HEK293 (cell line): ENCODE results near the gene ACADSB.
A peak's percentile ranks its signal among the peaks of the same experiment; 100 is the strongest.

Experiments
- OSR2 ChIP-seq: fragments of 450-650 bp; formaldehyde crosslinking; IDR thresholded peaks from 2 replicates; pipeline ENCODE4 v1.5.1; 2016; ENCODE audit warnings: missing biosample characterization, missing genetic modification characterization
- ZBTB17 ChIP-seq: fragments of 450-650 bp; formaldehyde crosslinking; IDR thresholded peaks from 2 replicates; pipeline ENCODE4 v1.5.1; 2016; ENCODE audit warnings: missing biosample characterization, missing genetic modification characterization
- ZNF146 ChIP-seq: fragments of 450-650 bp; formaldehyde crosslinking; IDR thresholded peaks from 2 replicates; pipeline ENCODE4 v1.5.1; 2016; ENCODE audit warnings: missing biosample characterization, missing genetic modification characterization
- ZNF174 ChIP-seq: fragments of 450-650 bp; formaldehyde crosslinking; IDR thresholded peaks from 2 replicates; pipeline ENCODE4 v1.5.0; 2017; ENCODE audit warnings: missing biosample characterization, mild to moderate bottlenecking, missing genetic modification characterization
- ZNF19 ChIP-seq: fragments of 450-650 bp; formaldehyde crosslinking; IDR thresholded peaks from 2 replicates; pipeline ENCODE4; 2016; ENCODE audit warnings: missing biosample characterization, missing genetic modification characterization, low read depth
- ZNF501 ChIP-seq: fragments of 450-650 bp; formaldehyde crosslinking; IDR thresholded peaks from 2 replicates; pipeline ENCODE4 v1.5.1; 2016; ENCODE audit warnings: missing biosample characterization, missing genetic modification characterization
- ZNF654 ChIP-seq: fragments of 450-650 bp; formaldehyde crosslinking; IDR thresholded peaks from 2 replicates; pipeline ENCODE4 v1.5.1; 2016; ENCODE audit warnings: low read depth, missing biosample characterization, missing genetic modification characterization
- ZNF776 ChIP-seq: fragments of 450-650 bp; formaldehyde crosslinking; IDR thresholded peaks from 2 replicates; pipeline ENCODE4 v1.5.0; 2017; ENCODE audit warnings: missing biosample characterization, missing genetic modification characterization, borderline replicate concordance
- ZNF777 ChIP-seq: fragments of 450-650 bp; formaldehyde crosslinking; IDR thresholded peaks from 2 replicates; pipeline ENCODE4 v1.5.1; 2017; ENCODE audit warnings: missing biosample characterization, missing genetic modification characterization, borderline replicate concordance
- ZXDB ChIP-seq: fragments of 450-650 bp; formaldehyde crosslinking; IDR thresholded peaks from 2 replicates; pipeline ENCODE4 v1.5.1; 2016; ENCODE audit warnings: missing biosample characterization, missing genetic modification characterization
- TF ChIP-seq, protein P1 (sequence below): fragments of 450-650 bp; formaldehyde crosslinking; IDR thresholded peaks from 2 replicates; pipeline ENCODE4 v1.5.1; 2016; ENCODE audit warnings: missing biosample characterization, missing genetic modification characterization
- TF ChIP-seq, protein P2 (sequence below): fragments of 450-650 bp; formaldehyde crosslinking; IDR thresholded peaks from 2 replicates; pipeline ENCODE4 v1.5.1; 2016; ENCODE audit warnings: missing biosample characterization, missing genetic modification characterization
- TF ChIP-seq, protein P3 (sequence below): fragments of 450-650 bp; formaldehyde crosslinking; IDR thresholded peaks from 2 replicates; pipeline ENCODE4 v1.5.1; 2017; ENCODE audit warnings: missing biosample characterization, missing genetic modification characterization
- TF ChIP-seq, protein P4 (sequence below): fragments of 450-650 bp; formaldehyde crosslinking; IDR thresholded peaks from 2 replicates; pipeline ENCODE4 v1.5.1; 2016; ENCODE audit warnings: missing biosample characterization, missing genetic modification characterization, borderline replicate concordance
- TF ChIP-seq, protein P5 (sequence below): fragments of 450-650 bp; IDR thresholded peaks from 2 replicates; pipeline ENCODE4 v1.5.1; 2018; ENCODE audit warnings: missing biosample characterization, missing genetic modification characterization
- TF ChIP-seq, protein P6 (sequence below): fragments of 450-650 bp; formaldehyde crosslinking; IDR thresholded peaks from 2 replicates; pipeline ENCODE4 v1.5.1; 2016; ENCODE audit warnings: missing biosample characterization, missing genetic modification characterization

The ACADSB gene

DNA sequence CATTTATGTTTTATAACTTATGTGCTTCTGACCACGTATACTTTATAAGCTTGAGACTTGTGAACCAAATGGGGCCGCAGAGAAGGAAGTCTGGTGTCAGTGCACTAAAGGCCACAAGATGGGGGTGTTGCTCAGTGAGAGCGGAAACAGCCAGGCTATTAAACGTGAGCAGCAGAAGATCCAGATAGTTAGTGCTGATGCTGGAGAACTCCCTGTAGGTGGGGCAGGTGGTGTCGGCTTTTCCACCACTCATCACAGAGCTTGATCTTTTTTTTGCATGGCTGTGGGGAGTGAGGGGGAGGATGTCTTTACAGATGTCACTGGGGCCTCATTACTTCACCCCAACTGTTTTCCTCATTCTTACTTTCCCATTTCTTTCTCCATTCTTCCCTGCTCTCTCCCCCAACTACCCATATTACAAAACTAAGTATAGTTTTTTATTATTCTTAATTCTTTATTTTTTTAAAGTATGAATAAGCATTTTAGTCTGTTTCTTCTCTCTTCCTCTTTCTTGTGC is 34.7 kb downstream of the ACADSB start (continued):
- no peak for TF ChIP-seq OSR2
- TF ChIP-seq, protein P1, sequence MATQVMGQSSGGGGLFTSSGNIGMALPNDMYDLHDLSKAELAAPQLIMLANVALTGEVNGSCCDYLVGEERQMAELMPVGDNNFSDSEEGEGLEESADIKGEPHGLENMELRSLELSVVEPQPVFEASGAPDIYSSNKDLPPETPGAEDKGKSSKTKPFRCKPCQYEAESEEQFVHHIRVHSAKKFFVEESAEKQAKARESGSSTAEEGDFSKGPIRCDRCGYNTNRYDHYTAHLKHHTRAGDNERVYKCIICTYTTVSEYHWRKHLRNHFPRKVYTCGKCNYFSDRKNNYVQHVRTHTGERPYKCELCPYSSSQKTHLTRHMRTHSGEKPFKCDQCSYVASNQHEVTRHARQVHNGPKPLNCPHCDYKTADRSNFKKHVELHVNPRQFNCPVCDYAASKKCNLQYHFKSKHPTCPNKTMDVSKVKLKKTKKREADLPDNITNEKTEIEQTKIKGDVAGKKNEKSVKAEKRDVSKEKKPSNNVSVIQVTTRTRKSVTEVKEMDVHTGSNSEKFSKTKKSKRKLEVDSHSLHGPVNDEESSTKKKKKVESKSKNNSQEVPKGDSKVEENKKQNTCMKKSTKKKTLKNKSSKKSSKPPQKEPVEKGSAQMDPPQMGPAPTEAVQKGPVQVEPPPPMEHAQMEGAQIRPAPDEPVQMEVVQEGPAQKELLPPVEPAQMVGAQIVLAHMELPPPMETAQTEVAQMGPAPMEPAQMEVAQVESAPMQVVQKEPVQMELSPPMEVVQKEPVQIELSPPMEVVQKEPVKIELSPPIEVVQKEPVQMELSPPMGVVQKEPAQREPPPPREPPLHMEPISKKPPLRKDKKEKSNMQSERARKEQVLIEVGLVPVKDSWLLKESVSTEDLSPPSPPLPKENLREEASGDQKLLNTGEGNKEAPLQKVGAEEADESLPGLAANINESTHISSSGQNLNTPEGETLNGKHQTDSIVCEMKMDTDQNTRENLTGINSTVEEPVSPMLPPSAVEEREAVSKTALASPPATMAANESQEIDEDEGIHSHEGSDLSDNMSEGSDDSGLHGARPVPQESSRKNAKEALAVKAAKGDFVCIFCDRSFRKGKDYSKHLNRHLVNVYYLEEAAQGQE, result 0 out of 2 replicates have a peak, but pooled peaks have one; percentile 12
- TF ChIP-seq, protein P2, sequence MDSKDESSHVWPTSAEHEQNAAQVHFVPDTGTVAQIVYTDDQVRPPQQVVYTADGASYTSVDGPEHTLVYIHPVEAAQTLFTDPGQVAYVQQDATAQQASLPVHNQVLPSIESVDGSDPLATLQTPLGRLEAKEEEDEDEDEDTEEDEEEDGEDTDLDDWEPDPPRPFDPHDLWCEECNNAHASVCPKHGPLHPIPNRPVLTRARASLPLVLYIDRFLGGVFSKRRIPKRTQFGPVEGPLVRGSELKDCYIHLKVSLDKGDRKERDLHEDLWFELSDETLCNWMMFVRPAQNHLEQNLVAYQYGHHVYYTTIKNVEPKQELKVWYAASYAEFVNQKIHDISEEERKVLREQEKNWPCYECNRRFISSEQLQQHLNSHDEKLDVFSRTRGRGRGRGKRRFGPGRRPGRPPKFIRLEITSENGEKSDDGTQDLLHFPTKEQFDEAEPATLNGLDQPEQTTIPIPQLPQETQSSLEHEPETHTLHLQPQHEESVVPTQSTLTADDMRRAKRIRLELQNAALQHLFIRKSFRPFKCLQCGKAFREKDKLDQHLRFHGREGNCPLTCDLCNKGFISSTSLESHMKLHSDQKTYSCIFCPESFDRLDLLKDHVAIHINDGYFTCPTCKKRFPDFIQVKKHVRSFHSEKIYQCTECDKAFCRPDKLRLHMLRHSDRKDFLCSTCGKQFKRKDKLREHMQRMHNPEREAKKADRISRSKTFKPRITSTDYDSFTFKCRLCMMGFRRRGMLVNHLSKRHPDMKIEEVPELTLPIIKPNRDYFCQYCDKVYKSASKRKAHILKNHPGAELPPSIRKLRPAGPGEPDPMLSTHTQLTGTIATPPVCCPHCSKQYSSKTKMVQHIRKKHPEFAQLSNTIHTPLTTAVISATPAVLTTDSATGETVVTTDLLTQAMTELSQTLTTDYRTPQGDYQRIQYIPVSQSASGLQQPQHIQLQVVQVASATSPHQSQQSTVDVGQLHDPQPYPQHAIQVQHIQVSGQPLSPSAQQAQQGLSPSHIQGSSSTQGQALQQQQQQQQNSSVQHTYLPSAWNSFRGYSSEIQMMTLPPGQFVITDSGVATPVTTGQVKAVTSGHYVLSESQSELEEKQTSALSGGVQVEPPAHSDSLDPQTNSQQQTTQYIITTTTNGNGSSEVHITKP (tag by site-specific recombination), result 0 out of 2 replicates have a peak, but pooled peaks have one; percentile 10
- TF ChIP-seq ZNF501 (tag by site-specific recombination), result no peak
- TF ChIP-seq, protein P3, sequence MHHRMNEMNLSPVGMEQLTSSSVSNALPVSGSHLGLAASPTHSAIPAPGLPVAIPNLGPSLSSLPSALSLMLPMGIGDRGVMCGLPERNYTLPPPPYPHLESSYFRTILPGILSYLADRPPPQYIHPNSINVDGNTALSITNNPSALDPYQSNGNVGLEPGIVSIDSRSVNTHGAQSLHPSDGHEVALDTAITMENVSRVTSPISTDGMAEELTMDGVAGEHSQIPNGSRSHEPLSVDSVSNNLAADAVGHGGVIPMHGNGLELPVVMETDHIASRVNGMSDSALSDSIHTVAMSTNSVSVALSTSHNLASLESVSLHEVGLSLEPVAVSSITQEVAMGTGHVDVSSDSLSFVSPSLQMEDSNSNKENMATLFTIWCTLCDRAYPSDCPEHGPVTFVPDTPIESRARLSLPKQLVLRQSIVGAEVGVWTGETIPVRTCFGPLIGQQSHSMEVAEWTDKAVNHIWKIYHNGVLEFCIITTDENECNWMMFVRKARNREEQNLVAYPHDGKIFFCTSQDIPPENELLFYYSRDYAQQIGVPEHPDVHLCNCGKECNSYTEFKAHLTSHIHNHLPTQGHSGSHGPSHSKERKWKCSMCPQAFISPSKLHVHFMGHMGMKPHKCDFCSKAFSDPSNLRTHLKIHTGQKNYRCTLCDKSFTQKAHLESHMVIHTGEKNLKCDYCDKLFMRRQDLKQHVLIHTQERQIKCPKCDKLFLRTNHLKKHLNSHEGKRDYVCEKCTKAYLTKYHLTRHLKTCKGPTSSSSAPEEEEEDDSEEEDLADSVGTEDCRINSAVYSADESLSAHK, result no peak
- TF ChIP-seq ZNF776 (tag by site-specific recombination), result no peak
- no peak for TF ChIP-seq ZNF146 (tag by site-specific recombination)
- no peak for TF ChIP-seq ZNF777 (tag by site-specific recombination)
- no peak for TF ChIP-seq ZXDB
- TF ChIP-seq ZNF19 (tag by site-specific recombination), result no peak
- TF ChIP-seq, protein P4, sequence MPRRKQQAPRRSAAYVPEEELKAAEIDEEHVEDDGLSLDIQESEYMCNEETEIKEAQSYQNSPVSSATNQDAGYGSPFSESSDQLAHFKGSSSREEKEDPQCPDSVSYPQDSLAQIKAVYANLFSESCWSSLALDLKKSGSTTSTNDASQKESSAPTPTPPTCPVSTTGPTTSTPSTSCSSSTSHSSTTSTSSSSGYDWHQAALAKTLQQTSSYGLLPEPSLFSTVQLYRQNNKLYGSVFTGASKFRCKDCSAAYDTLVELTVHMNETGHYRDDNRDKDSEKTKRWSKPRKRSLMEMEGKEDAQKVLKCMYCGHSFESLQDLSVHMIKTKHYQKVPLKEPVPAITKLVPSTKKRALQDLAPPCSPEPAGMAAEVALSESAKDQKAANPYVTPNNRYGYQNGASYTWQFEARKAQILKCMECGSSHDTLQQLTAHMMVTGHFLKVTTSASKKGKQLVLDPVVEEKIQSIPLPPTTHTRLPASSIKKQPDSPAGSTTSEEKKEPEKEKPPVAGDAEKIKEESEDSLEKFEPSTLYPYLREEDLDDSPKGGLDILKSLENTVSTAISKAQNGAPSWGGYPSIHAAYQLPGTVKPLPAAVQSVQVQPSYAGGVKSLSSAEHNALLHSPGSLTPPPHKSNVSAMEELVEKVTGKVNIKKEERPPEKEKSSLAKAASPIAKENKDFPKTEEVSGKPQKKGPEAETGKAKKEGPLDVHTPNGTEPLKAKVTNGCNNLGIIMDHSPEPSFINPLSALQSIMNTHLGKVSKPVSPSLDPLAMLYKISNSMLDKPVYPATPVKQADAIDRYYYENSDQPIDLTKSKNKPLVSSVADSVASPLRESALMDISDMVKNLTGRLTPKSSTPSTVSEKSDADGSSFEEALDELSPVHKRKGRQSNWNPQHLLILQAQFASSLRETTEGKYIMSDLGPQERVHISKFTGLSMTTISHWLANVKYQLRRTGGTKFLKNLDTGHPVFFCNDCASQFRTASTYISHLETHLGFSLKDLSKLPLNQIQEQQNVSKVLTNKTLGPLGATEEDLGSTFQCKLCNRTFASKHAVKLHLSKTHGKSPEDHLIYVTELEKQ (tag by site-specific recombination), result no peak
- TF ChIP-seq, protein P5, sequence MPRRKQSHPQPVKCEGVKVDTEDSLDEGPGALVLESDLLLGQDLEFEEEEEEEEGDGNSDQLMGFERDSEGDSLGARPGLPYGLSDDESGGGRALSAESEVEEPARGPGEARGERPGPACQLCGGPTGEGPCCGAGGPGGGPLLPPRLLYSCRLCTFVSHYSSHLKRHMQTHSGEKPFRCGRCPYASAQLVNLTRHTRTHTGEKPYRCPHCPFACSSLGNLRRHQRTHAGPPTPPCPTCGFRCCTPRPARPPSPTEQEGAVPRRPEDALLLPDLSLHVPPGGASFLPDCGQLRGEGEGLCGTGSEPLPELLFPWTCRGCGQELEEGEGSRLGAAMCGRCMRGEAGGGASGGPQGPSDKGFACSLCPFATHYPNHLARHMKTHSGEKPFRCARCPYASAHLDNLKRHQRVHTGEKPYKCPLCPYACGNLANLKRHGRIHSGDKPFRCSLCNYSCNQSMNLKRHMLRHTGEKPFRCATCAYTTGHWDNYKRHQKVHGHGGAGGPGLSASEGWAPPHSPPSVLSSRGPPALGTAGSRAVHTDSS, result no peak
- TF ChIP-seq, protein P6, sequence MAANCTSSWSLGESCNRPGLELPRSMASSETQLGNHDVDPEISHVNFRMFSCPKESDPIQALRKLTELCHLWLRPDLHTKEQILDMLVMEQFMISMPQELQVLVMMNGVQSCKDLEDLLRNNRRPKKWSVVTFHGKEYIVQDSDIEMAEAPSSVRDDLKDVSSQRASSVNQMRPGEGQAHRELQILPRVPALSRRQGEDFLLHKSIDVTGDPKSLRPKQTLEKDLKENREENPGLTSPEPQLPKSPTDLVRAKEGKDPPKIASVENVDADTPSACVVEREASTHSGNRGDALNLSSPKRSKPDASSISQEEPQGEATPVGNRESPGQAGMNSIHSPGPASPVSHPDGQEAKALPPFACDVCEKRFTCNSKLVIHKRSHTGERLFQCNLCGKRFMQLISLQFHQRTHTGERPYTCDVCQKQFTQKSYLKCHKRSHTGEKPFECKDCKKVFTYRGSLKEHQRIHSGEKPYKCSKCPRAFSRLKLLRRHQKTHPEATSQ (tag by site-specific recombination), result no peak
- peak; percentile 91 for TF ChIP-seq ZNF654 (tag by site-specific recombination)
- no peak for TF ChIP-seq ZNF174 (tag by site-specific recombination)
- no peak for TF ChIP-seq ZBTB17 (tag by site-specific recombination)
